ENCODE measurements around the gene FGF19. TPM values are rescaled to one million over a fixed set of nuclear protein-coding genes. Genes with fewer than 3 reads are reported as not detected.

The FGF19 gene
- total RNA-seq, result not detected

DNA sequence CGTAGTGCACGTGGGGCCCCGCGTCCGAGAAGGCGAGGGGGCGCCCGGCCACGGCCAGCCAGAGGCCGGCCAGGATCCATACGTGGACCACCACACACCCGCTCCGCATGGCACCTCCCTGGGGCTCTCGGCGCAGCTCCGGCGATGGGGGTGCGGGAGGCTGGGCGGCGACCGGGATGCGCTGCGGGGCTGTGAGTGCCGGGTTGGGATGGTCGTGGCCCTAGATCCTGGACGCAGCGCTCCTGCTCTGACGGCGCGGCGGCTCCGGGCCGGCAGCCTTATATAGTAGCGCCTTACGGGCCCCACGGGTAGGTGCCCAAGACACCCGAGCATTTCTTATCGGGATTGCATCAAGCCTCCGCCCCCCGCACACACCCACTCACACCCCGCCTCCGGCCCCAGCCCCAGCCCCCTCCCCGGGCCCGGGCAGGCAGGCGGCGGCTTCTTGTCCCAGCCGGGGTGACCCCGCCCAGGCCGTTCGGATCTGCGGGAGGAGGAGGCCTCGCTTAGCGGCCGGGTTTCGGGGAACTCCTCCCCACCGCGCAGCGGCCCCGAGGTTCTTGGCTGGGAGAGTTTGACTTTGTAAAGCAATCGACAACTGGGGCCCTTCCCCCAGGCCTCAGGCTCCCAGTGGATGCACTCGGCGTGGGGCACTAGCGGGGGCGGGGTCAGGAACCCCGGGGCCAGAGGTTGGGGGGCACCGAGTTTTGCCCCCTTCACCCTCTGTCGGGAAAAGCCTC, at the start of gene FGF19:
TSS of gene FGF19 (minus strand) at position 255 of the 740 bp plus-strand sequence. CDS start at position 109, 146 bp downstream.
- Histone ChIP-seq H3K4me1 (ENCODE audit: control insufficient read depth in 3 of 3, insufficient read depth in 3 of 3, low read length in 3 of 3) (peaks cover 0 to 4% (median 0%) of the 10 kb centered on the region in 3 donors), H3K27me3 (ENCODE audit: control insufficient read depth in 3 of 3, insufficient read depth in 3 of 3, low read length in 3 of 3) (peaks cover 59 to 63% (median 60%) of the 10 kb centered on the region in 3 donors), H3K9me3 (ENCODE audit: control insufficient read depth in 3 of 3, low read length in 3 of 3) (no peaks in the 10 kb centered on the region), H3K27ac (ENCODE audit: low read depth, low read length) (no peak within 1 kb of the TSS), H3K9ac (ENCODE audit: low read depth in 1 of 3, low read length in 3 of 3) (no peak within 1 kb of the TSS), H3K36me3 (ENCODE audit: control insufficient read depth in 3 of 3, insufficient read depth in 3 of 3, low read length in 3 of 3) (no peaks in the 10 kb centered on the region), H3K4me3 (ENCODE audit: low read length in 3 of 3) (no peak within 1 kb of the TSS)

DNA sequence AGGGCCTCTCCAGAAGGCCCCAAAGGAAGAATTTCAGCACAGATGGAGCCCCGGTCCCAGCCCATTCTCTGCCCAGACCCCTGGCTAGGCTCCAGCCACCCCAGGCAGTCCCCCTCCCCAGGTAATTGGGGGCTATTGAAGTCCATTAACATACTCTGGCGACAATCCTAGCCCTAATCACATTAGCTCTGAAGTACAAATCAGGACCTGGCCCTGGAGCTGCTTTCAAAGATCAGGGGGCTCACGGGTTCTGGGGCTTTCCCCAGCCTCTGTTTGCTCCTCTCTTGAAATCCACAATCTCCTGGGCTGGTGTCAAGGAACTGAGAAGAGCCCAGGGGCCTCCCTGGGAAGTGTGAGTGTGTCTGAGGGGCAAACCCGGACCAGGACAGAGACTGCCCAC, 49.1 kb upstream of the FGF19 start:
- no peak overlapping the region for H3K27ac ChIP-seq (ENCODE audit: low read depth, low read length)

GRCh38 chr11:69750875-69751597, 47.2 kb upstream of the FGF19 start:
- Histone ChIP-seq H3K27ac (ENCODE audit: low read depth, low read length) (no peak overlapping the region), H3K9me3 (ENCODE audit: control insufficient read depth in 3 of 3, low read length in 3 of 3) (peaks cover 0 to under 1% (median 0%) of the 10 kb centered on the region in 3 donors), H3K27me3 (ENCODE audit: control insufficient read depth in 3 of 3, insufficient read depth in 3 of 3, low read length in 3 of 3) (peaks cover 7 to 51% (median 36%) of the 10 kb centered on the region in 3 donors), H3K36me3 (ENCODE audit: control insufficient read depth in 3 of 3, insufficient read depth in 3 of 3, low read length in 3 of 3) (no peaks in the 10 kb centered on the region), H3K9ac (ENCODE audit: low read depth in 1 of 3, low read length in 3 of 3) (no peak overlapping the region), H3K4me1 (ENCODE audit: control insufficient read depth in 3 of 3, insufficient read depth in 3 of 3, low read length in 3 of 3) (no peaks in the 10 kb centered on the region), H3K4me3 (ENCODE audit: low read length in 3 of 3) (no peak overlapping the region)

More for the DNA sequence above, 49.1 kb upstream of the FGF19 start:
- H3K9me3 ChIP-seq (ENCODE audit: control insufficient read depth in 3 of 3, low read length in 3 of 3), result peaks cover 0 to 2% (median 0%) of the 10 kb centered on the region in 3 donors
- peaks cover 0 to 38% (median 25%) of the 10 kb centered on the region in 3 donors for H3K27me3 ChIP-seq (ENCODE audit: control insufficient read depth in 3 of 3, insufficient read depth in 3 of 3, low read length in 3 of 3)
- H3K9ac ChIP-seq (ENCODE audit: low read depth in 1 of 3, low read length in 3 of 3), result no peak overlapping the region
- no peaks in the 10 kb centered on the region for H3K36me3 ChIP-seq (ENCODE audit: control insufficient read depth in 3 of 3, insufficient read depth in 3 of 3, low read length in 3 of 3)
- no peak overlapping the region for H3K4me3 ChIP-seq (ENCODE audit: low read length in 3 of 3)
- H3K4me1 ChIP-seq (ENCODE audit: control insufficient read depth in 3 of 3, insufficient read depth in 3 of 3, low read length in 3 of 3), result no peaks in the 10 kb centered on the region

DNA sequence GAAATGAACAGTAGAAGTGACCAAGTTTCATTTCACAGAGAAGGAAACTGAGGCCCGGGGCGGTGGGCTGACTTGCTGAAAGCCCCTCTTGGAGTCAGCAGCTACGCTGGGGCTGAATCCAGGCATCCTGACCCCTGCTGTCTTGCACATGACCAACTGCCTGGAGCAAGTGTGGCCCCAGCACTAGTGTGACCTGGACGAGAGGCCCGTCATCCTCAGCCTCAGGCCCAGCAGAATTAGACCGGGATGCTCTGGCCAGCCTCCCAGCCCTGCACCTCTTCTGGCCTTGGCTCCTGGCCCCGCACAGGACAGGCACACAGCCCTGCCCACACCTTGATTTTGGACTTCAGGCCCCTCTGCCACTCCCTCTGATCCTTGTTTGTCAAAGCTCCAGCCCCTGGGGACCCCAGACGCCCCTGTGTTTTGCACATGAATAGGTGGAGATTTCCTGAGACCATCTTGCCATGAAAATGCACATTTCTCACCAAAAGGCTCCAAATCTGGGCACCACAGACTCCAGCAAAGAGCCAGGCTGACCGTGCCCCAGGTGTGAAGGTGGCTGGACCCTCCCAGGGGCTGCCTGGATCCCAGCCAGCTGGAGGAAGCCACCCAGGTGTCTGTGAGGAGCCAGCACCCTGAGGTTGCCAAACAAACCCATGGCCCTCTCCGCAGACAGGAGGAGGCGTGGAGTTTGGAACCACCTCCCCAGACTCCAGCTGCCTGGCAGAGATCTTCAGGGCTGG, 46.5 kb upstream of the FGF19 start:
- Histone ChIP-seq H3K4me1 (ENCODE audit: control insufficient read depth in 3 of 3, insufficient read depth in 3 of 3, low read length in 3 of 3) (no peaks in the 10 kb centered on the region), H3K9me3 (ENCODE audit: control insufficient read depth in 3 of 3, low read length in 3 of 3) (no peaks in the 10 kb centered on the region), H3K36me3 (ENCODE audit: control insufficient read depth in 3 of 3, insufficient read depth in 3 of 3, low read length in 3 of 3) (no peaks in the 10 kb centered on the region), H3K9ac (ENCODE audit: low read depth in 1 of 3, low read length in 3 of 3) (no peak overlapping the region), H3K27me3 (ENCODE audit: control insufficient read depth in 3 of 3, insufficient read depth in 3 of 3, low read length in 3 of 3) (peaks cover 14 to 57% (median 43%) of the 10 kb centered on the region in 3 donors), H3K4me3 (ENCODE audit: low read length in 3 of 3) (no peak overlapping the region), H3K27ac (ENCODE audit: low read depth, low read length) (no peak overlapping the region)

DNA sequence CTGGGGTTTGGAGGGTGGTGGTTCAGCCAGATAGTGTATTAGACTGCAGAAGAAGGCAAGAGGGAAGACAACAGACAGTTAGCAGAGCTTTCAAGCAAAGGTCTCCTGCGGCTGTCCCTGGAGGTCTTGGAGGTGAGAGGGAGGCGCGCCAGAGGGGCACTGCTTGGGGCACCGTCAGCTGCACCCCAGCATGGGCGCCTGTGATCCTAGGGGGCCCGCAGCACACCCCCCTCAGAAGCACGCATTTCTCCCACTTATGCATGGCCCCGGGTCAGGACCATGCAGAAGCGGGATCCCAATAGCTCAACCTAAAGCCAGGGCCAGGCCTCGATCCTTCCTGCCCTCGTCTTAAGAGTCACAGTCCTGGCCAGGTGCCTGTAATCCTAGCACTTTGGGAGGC, 44.8 kb upstream of the FGF19 start:
- peaks cover 15 to 58% (median 49%) of the 10 kb centered on the region in 3 donors for H3K27me3 ChIP-seq (ENCODE audit: control insufficient read depth in 3 of 3, insufficient read depth in 3 of 3, low read length in 3 of 3)
- H3K4me3 ChIP-seq (ENCODE audit: low read length in 3 of 3), result no peak overlapping the region
- no peaks in the 10 kb centered on the region for H3K4me1 ChIP-seq (ENCODE audit: control insufficient read depth in 3 of 3, insufficient read depth in 3 of 3, low read length in 3 of 3)
- H3K9ac ChIP-seq (ENCODE audit: low read depth in 1 of 3, low read length in 3 of 3), result no peak overlapping the region
- no peaks in the 10 kb centered on the region for H3K9me3 ChIP-seq (ENCODE audit: control insufficient read depth in 3 of 3, low read length in 3 of 3)
- no peak overlapping the region for H3K27ac ChIP-seq (ENCODE audit: low read depth, low read length)
- no peaks in the 10 kb centered on the region for H3K36me3 ChIP-seq (ENCODE audit: control insufficient read depth in 3 of 3, insufficient read depth in 3 of 3, low read length in 3 of 3)

GRCh38 chr11:69746752-69747742, 43.2 kb upstream of the FGF19 start:
- Histone ChIP-seq H3K9ac (ENCODE audit: low read depth in 1 of 3, low read length in 3 of 3) (no peak overlapping the region), H3K27me3 (ENCODE audit: control insufficient read depth in 3 of 3, insufficient read depth in 3 of 3, low read length in 3 of 3) (peaks cover 22 to 49% (median 40%) of the 10 kb centered on the region in 3 donors), H3K4me3 (ENCODE audit: low read length in 3 of 3) (no peak overlapping the region), H3K9me3 (ENCODE audit: control insufficient read depth in 3 of 3, low read length in 3 of 3) (no peaks in the 10 kb centered on the region), H3K4me1 (ENCODE audit: control insufficient read depth in 3 of 3, insufficient read depth in 3 of 3, low read length in 3 of 3) (no peaks in the 10 kb centered on the region), H3K36me3 (ENCODE audit: control insufficient read depth in 3 of 3, insufficient read depth in 3 of 3, low read length in 3 of 3) (no peaks in the 10 kb centered on the region), H3K27ac (ENCODE audit: low read depth, low read length) (no peak overlapping the region)

DNA sequence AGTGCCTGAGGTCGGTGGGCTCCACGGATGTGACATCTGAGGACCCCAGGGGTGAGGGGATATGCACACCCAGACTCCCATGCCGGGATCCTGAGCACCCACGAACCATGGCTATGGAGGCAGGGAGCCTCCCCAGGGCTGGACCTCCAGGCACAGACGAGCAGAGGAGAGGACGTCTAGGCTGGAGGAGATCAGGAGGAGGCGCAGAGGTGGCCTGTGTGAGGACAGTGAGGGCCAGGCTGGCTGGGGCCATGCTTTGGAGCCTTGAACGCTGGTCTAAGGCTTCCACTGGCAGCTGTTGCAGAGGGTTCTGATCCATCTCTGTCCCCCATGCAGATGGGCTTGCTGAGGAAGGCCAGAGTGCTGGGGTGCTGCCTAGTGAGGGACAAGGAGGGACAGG, 42.3 kb upstream of the FGF19 start:
- Histone ChIP-seq H3K9ac (ENCODE audit: low read depth in 1 of 3, low read length in 3 of 3) (no peak overlapping the region), H3K9me3 (ENCODE audit: control insufficient read depth in 3 of 3, low read length in 3 of 3) (no peaks in the 10 kb centered on the region), H3K27ac (ENCODE audit: low read depth, low read length) (no peak overlapping the region), H3K36me3 (ENCODE audit: control insufficient read depth in 3 of 3, insufficient read depth in 3 of 3, low read length in 3 of 3) (no peaks in the 10 kb centered on the region), H3K4me3 (ENCODE audit: low read length in 3 of 3) (no peak overlapping the region), H3K27me3 (ENCODE audit: control insufficient read depth in 3 of 3, insufficient read depth in 3 of 3, low read length in 3 of 3) (peaks cover 22 to 43% (median 42%) of the 10 kb centered on the region in 3 donors), H3K4me1 (ENCODE audit: control insufficient read depth in 3 of 3, insufficient read depth in 3 of 3, low read length in 3 of 3) (no peaks in the 10 kb centered on the region)

GRCh38 chr11:69745201-69745600, 41.4 kb upstream of the FGF19 start:
- Histone ChIP-seq H3K9ac (ENCODE audit: low read depth in 1 of 3, low read length in 3 of 3) (no peak overlapping the region), H3K36me3 (ENCODE audit: control insufficient read depth in 3 of 3, insufficient read depth in 3 of 3, low read length in 3 of 3) (no peaks in the 10 kb centered on the region), H3K27ac (ENCODE audit: low read depth, low read length) (no peak overlapping the region), H3K9me3 (ENCODE audit: control insufficient read depth in 3 of 3, low read length in 3 of 3) (no peaks in the 10 kb centered on the region), H3K27me3 (ENCODE audit: control insufficient read depth in 3 of 3, insufficient read depth in 3 of 3, low read length in 3 of 3) (peaks cover 22 to 35% (median 34%) of the 10 kb centered on the region in 3 donors), H3K4me1 (ENCODE audit: control insufficient read depth in 3 of 3, insufficient read depth in 3 of 3, low read length in 3 of 3) (no peaks in the 10 kb centered on the region), H3K4me3 (ENCODE audit: low read length in 3 of 3) (no peak overlapping the region)

- no peak overlapping the region for H3K27ac ChIP-seq (ENCODE audit: low read depth, low read length)
- no peak overlapping the region for H3K4me3 ChIP-seq (ENCODE audit: low read length in 3 of 3)
- no peaks in the 10 kb centered on the region for H3K36me3 ChIP-seq (ENCODE audit: control insufficient read depth in 3 of 3, insufficient read depth in 3 of 3, low read length in 3 of 3)
- H3K4me1 ChIP-seq (ENCODE audit: control insufficient read depth in 3 of 3, insufficient read depth in 3 of 3, low read length in 3 of 3), result no peaks in the 10 kb centered on the region
- no peaks in the 10 kb centered on the region for H3K9me3 ChIP-seq (ENCODE audit: control insufficient read depth in 3 of 3, low read length in 3 of 3)
- H3K27me3 ChIP-seq (ENCODE audit: control insufficient read depth in 3 of 3, insufficient read depth in 3 of 3, low read length in 3 of 3), result peaks cover 22 to 30% (median 29%) of the 10 kb centered on the region in 3 donors
- H3K9ac ChIP-seq (ENCODE audit: low read depth in 1 of 3, low read length in 3 of 3), result no peak overlapping the region
Observed at GRCh38 chr11:69744435-69744834, 40.6 kb upstream of the FGF19 start.
